Femur (tissue), 1 donor: ENCODE results near the gene ARHGEF1.
"Not testable (repeated sequence)": the region's sequence is repeated elsewhere in the genome, so short reads cannot be mapped to it uniquely, and the experiment has no call there.

Source experiments
- DNase-seq: peaks from one replicate; pipeline ENCODE4 v3.0.0-alpha.2; 2017

The ARHGEF1 gene

GRCh38 chr19:41906916-41907680 lies 24.1 kb downstream of the ARHGEF1 start:
- no peak for DNase-seq

- no peak for DNase-seq
Observed at GRCh38 chr19:41907994-41908615, 25.1 kb downstream of the ARHGEF1 start.

GRCh38 chr19:41908724-41909464 lies 25.9 kb downstream of the ARHGEF1 start:
- DNase-seq: no peak

- DNase-seq: no peak
Observed at GRCh38 chr19:41909706-41910105, 26.7 kb downstream of the ARHGEF1 start.

GRCh38 chr19:41910240-41910991 lies 27.4 kb downstream of the ARHGEF1 start:
- DNase-seq: no peak

GRCh38 chr19:41910992-41911888 lies 28.3 kb downstream of the ARHGEF1 start:
- no peak for DNase-seq

- DNase-seq: no peak
Observed at GRCh38 chr19:41911889-41912731, 29.1 kb downstream of the ARHGEF1 start.

GRCh38 chr19:41912899-41913537 lies 30.0 kb downstream of the ARHGEF1 start:
- DNase-seq: no peak

GRCh38 chr19:41913538-41914423 lies 30.8 kb downstream of the ARHGEF1 start:
- no peak for DNase-seq

GRCh38 chr19:41914424-41914834 lies 31.4 kb downstream of the ARHGEF1 start:
- DNase-seq: not testable (repeated sequence)

- DNase-seq: no peak
Observed at GRCh38 chr19:41915021-41915775, 32.2 kb downstream of the ARHGEF1 start.

- no peak for DNase-seq
Observed at GRCh38 chr19:41915776-41916414, 32.9 kb downstream of the ARHGEF1 start.

- DNase-seq: no peak
Observed at GRCh38 chr19:41917676-41918075, 34.7 kb downstream of the ARHGEF1 start.

- DNase-seq: no peak
Observed at GRCh38 chr19:41918095-41918494, 35.1 kb downstream of the ARHGEF1 start.

- DNase-seq: no peak
Observed at GRCh38 chr19:41918653-41919244, 35.8 kb downstream of the ARHGEF1 start.

- no peak for DNase-seq
Observed at GRCh38 chr19:41919948-41920712, 37.1 kb downstream of the ARHGEF1 start.
